GM12874 (cell line): Measurements from ENCODE around the gene GJE1.

Source experiments
- TF ChIP-seq, protein P1 (sequence below): IDR thresholded peaks from 2 replicates; pipeline ENCODE4 v1.5.1; 2011; ENCODE audit warnings: low read depth, mild to moderate bottlenecking, control low read depth, low read length, moderate library complexity; ENCODE audit not compliant: insufficient read depth

GJE1 gene

DNA sequence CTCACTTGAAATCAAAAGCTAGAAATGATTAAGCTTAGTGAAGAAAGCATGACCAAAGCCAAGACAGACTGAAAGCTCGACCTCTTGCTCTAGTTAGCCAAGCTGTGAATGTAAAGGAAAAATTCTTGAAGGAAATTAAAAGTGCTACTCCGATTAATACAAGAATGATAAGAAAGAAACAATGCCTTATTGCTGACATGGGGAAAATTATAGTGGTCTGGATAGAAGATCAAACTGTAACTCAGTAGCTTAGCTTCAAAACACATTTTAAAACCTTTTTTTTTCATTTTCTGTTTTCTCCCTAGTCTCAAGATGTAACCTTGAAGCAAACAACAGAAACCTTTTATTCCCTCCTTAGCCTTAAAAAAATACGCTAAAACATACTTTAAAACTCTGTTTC lies 11.4 kb upstream of the GJE1 start:
- TF ChIP-seq, protein P1, sequence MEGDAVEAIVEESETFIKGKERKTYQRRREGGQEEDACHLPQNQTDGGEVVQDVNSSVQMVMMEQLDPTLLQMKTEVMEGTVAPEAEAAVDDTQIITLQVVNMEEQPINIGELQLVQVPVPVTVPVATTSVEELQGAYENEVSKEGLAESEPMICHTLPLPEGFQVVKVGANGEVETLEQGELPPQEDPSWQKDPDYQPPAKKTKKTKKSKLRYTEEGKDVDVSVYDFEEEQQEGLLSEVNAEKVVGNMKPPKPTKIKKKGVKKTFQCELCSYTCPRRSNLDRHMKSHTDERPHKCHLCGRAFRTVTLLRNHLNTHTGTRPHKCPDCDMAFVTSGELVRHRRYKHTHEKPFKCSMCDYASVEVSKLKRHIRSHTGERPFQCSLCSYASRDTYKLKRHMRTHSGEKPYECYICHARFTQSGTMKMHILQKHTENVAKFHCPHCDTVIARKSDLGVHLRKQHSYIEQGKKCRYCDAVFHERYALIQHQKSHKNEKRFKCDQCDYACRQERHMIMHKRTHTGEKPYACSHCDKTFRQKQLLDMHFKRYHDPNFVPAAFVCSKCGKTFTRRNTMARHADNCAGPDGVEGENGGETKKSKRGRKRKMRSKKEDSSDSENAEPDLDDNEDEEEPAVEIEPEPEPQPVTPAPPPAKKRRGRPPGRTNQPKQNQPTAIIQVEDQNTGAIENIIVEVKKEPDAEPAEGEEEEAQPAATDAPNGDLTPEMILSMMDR: no peak

DNA sequence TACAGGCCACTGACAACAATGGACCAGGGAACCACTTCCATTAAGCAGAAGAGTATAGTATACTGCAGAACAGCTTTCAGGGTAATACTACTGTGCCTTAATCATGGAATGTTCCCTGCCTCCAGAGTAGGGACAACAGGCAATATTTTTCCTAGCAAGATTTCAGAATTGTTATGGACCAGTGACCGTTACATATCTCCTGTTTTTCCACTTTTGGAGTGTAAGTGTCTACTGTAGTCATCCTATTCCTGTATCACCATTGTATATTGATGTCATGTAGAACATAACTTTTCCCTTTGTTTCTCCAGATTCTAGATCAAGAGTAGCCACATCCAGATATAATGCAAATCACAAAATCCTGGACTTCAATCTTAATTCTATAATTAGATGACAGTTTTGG lies 1.9 kb upstream of the GJE1 start:
- TF ChIP-seq, protein P1: no peak

DNA sequence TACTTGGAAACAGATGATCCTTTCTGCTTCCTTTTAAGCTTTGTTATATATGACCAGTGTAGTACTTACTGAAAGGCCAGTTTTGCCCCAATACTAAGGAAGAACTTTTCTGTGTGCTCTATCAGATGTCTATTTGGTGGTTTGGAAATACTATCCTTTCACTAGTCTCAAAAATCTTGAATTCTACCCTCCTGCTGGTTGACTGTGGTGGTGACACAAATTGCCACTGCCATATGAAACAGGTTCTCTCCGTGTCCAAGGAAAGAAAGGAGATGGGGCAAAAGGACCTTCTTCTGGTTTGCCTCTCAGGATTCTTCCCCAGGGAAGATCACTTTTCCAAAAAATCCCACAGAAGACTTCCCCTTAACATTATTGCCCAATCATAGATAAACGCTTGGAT lies 6.2 kb downstream of the GJE1 start:
- TF ChIP-seq, protein P1: no peak

DNA sequence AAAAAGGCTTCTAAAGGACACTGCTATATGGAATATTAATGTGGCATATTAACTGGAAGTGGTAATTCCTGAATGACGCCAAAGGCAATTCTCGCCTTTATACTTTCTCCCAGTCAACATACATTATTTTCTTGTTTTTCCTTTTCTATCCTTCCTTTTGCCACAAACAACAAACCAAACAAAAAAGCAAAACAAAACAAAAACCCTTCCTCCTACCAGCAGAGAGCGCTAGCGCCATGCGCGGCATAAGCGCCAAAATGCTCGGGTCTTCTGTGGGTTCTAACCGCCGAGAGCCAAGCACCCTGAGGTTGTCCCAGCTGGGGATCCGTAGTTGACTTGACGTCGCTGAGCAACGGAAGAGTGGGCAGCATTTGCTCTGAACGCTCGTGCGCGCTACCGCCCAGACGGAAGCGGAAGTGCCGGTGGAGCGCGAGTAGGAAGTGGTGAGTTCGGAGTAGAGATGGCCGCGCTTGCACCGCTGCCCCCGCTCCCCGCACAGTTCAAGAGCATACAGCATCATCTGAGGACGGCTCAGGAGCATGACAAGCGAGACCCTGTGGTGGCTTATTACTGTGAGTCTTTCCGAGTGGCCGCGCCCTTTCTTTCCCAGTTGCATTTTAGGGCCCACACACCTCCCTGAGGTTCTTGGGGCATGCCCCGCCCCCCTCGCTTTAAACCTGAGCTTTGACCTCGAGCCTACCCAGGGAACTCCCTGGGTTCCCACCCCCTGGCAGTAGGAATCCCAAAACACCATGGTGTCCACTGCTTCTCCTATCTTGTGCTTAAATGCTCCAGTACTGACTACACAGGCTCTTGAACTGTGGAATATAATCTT lies 14.3 kb downstream of the GJE1 start, which contains the start of the genes NMBR and VTA1:
Gene NMBR, minus strand, starts transcription at position 295 of the 835 bp plus-strand sequence. CDS start 58,464 bp downstream, outside the sequence.
Gene VTA1, plus strand, starts transcription at position 436 of the 835 bp plus-strand sequence. Its CDS starts 25 bp downstream, at position 461.
- TF ChIP-seq, protein P1: peak; percentile 81

GRCh38 chr6:142152746-142153145 lies 20.0 kb downstream of the GJE1 start:
- TF ChIP-seq, protein P1: no peak

- TF ChIP-seq, protein P1: no peak
Observed at GRCh38 chr6:142153196-142153595, 20.5 kb downstream of the GJE1 start.

- TF ChIP-seq, protein P1: no peak
Observed at GRCh38 chr6:142154336-142154735, 21.6 kb downstream of the GJE1 start.
